Aorta (tissue), 5 donors: ENCODE measurements around the gene SF3B6. TPM values are rescaled to one million over a fixed set of nuclear protein-coding genes. Genes with fewer than 3 reads are reported as not detected.

Source experiments
- ATAC-seq: fragments of 200-7000 bp; cut with Tn5 transposase; one replicate; pipeline ENCODE4 v1.9.1; 2022; ENCODE audit warnings: moderate library complexity; ENCODE audit not compliant: low FRiP score
- DNase-seq, 2 donors: peaks; one replicate each; pipeline ENCODE4 v3.0.0-alpha.2; 2020
- H3K27ac ChIP-seq, 2 donors: one replicate each; pipeline ENCODE4 v1.5.1; 2013; ENCODE audit warnings: low read length in 2 of 2, mild to moderate bottlenecking in 2 of 2, moderate library complexity in 2 of 2, control low read depth in 1 of 2, inconsistent platforms in 1 of 2, low read depth in 1 of 2
- H3K27me3 ChIP-seq, 2 donors: one replicate each; pipeline ENCODE4 v1.6.1; 2013; ENCODE audit warnings: control low read depth in 1 of 2, low read length in 1 of 2, mild to moderate bottlenecking in 1 of 2, moderate library complexity in 1 of 2; ENCODE audit not compliant: insufficient read depth in 2 of 2, control insufficient read depth in 1 of 2
- H3K36me3 ChIP-seq, 2 donors: one replicate each; pipeline ENCODE4 v1.6.1; 2013; ENCODE audit warnings: control low read depth in 1 of 2, low read length in 1 of 2, mild to moderate bottlenecking in 1 of 2; ENCODE audit not compliant: insufficient read depth in 2 of 2, control insufficient read depth in 1 of 2
- H3K4me1 ChIP-seq, 2 donors: one replicate each; pipeline ENCODE4 v1.6.1; 2013; ENCODE audit warnings: low read length in 2 of 2, control low read depth in 1 of 2, mild to moderate bottlenecking in 1 of 2, moderate library complexity in 1 of 2; ENCODE audit not compliant: insufficient read depth in 2 of 2, control insufficient read depth in 1 of 2
- H3K4me3 ChIP-seq, 2 donors: one replicate each; pipeline ENCODE4 v1.5.1; 2013; ENCODE audit warnings: low read length in 2 of 2, control low read depth in 1 of 2, mild to moderate bottlenecking in 1 of 2
- H3K9me3 ChIP-seq: one replicate; pipeline ENCODE4 v1.6.1; 2013; ENCODE audit warnings: mild to moderate bottlenecking, low read length; ENCODE audit not compliant: control insufficient read depth
- WGBS, 2 donors: extraction: QIAGEN DNeasy Blood & Tissue Kit; methylation state at CpG; one replicate each; pipeline ENCODE4 v1.1.7; 2013; 5-methylcytosine and 5-hydroxymethylcytosine counted together
- intact Hi-C, 2 donors: fragments of 100-400 bp; cut with DNase I; formaldehyde crosslinking; loops; one replicate each; pipeline versions ENCODE4 v1.14.2 to v1.15.0; 2022
- polyA plus RNA-seq, 2 donors: library from polyadenylated mRNA; stranded (reverse); fragments of 200-250 nt; gene quantifications; one replicate each; pipeline ENCODE4 v1.2.3, GENCODE V29; 2013
- total RNA-seq, 2 donors: library from RNA; stranded (reverse); fragmentation: NEBNext Ultra II Directional; extraction: Animal tissue kit (Norgen Biotek cat#: 25700); gene quantifications; one replicate each; pipeline ENCODE4 v1.2.1, GENCODE V29; 2021
- donor health status: healthy with polysubstance abuse.
- donor health status: Bipolar disorder and iron deficiency.
- donor health status: DM: no; HTN: no; CAD: no.
- donor health status: DM: no; HTN: no; CAD: no.
- donor health status: DM: yes; HTN: yes; CAD: no.

Gene SF3B6
- total and polyA plus RNA-seq, 4 donors, result 54.4 to 158 (median 87.7) TPM

GRCh38 chr2:24084386-24085199 is 8.5 kb upstream of the SF3B6 start, which contains the start of gene TP53I3:
TSS of gene TP53I3 (minus strand) at chr2:24084834. CDS start at chr2:24084326, 508 bp downstream.
- peak; percentile 98 for ATAC-seq
- Histone ChIP-seq H3K9me3 (no peaks in the 10 kb centered on the region), H3K4me3 (peak within 1 kb of the TSS; percentile 29 to 42), H3K36me3 (no peaks in the 10 kb centered on the region), H3K27me3 (no peaks in the 10 kb centered on the region), H3K27ac (peak within 1 kb of the TSS; percentile 46 to 47), H3K4me1 (no peaks in the 10 kb centered on the region)
- DNase-seq, result peak; percentile 92 to 96
- WGBS, 2 donors, result 0 to 1% methylated on average over 39 to 44 of the region's 44 CpGs
- intact Hi-C loops, result loop anchor here (2.0 to 10.0 kb wide), 3 partner anchors 38 to 260 kb away; partner anchors contain the start of genes ATAD2B (in 1 of the 2) and WDCP (in 1 of the 2)

GRCh38 chr2:24083567-24084385 is 7.7 kb upstream of the SF3B6 start:
- Histone ChIP-seq H3K4me1 (no peaks in the 10 kb centered on the region), H3K27me3 (no peaks in the 10 kb centered on the region), H3K36me3 (no peaks in the 10 kb centered on the region), H3K27ac (peak overlapping the region; percentile 10 to 46), H3K4me3 (peak overlapping the region; percentile 0 to 42), H3K9me3 (no peaks in the 10 kb centered on the region)
- intact Hi-C loops, result loop anchor here (2.0 to 10.0 kb wide), 3 partner anchors 37 to 259 kb away; partner anchors contain the start of genes ATAD2B (in 1 of the 2) and WDCP (in 1 of the 2)
- WGBS, 2 donors, result 6 to 8% methylated on average over 30 of the region's 30 CpGs
- ATAC-seq (peak; percentile 70), DNase-seq (no peak)

GRCh38 chr2:24082787-24083566 is 6.9 kb upstream of the SF3B6 start:
- no peaks in the 10 kb centered on the region for H3K27me3 ChIP-seq
- ATAC-seq (no peak), DNase-seq (peak in 1 of 2 donors; percentile 44)
- no peaks in the 10 kb centered on the region for H3K4me1 ChIP-seq
- no peaks in the 10 kb centered on the region for H3K9me3 ChIP-seq
- H3K4me3 ChIP-seq, result no peak overlapping the region
- H3K36me3 ChIP-seq, result no peaks in the 10 kb centered on the region
- intact Hi-C loops, result loop anchor here (5.0 to 10.0 kb wide), 2 partner anchors 156 to 258 kb away; partner anchors contain the start of gene ATAD2B (in 1 of the 2)
- 84 to 86% methylated on average over 8 of the region's 8 CpGs for WGBS, 2 donors
- H3K27ac ChIP-seq, result peak overlapping the region; percentile 4 to 46

GRCh38 chr2:24080701-24081100 is 4.6 kb upstream of the SF3B6 start:
- H3K9me3 ChIP-seq, result no peaks in the 10 kb centered on the region
- intact Hi-C loops, result loop anchor here (5.0 to 10.0 kb wide), 2 partner anchors 153 to 256 kb away; partner anchors contain the start of gene ATAD2B (in 1 of the 2)
- ATAC-seq (no peak), DNase-seq (no peak)
- H3K4me1 ChIP-seq, result no peaks in the 10 kb centered on the region
- H3K4me3 ChIP-seq, result no peak overlapping the region
- H3K36me3 ChIP-seq, result no peaks in the 10 kb centered on the region
- H3K27me3 ChIP-seq, result no peaks in the 10 kb centered on the region
- H3K27ac ChIP-seq, result no peak overlapping the region
- WGBS, 2 donors, result 66 to 67% methylated on average over 2 of the region's 2 CpGs

- 40 to 51% methylated on average over 2 of the region's 2 CpGs for WGBS, 2 donors
- no peak for DNase-seq
- H3K4me3 ChIP-seq, result no peak overlapping the region
- H3K27me3 ChIP-seq, result no peaks in the 10 kb centered on the region
- ATAC-seq, result no peak
- H3K4me1 ChIP-seq, result no peaks in the 10 kb centered on the region
- no peaks in the 10 kb centered on the region for H3K9me3 ChIP-seq
- H3K36me3 ChIP-seq, result no peaks in the 10 kb centered on the region
- intact Hi-C loops, result loop anchor here (2.0 to 5.0 kb wide), 2 partner anchors 27 to 151 kb away; partner anchors contain the start of gene ATAD2B (in 1 of the 2)
- H3K27ac ChIP-seq, result peak overlapping the region in 1 of 2 donors; percentile 90
Observed at GRCh38 chr2:24077879-24078278, 1.8 kb upstream of the SF3B6 start.

GRCh38 chr2:24077535-24077877 is 1.4 kb upstream of the SF3B6 start:
- Histone ChIP-seq H3K9me3 (no peaks in the 10 kb centered on the region), H3K36me3 (peaks cover 0 to 2% of the 10 kb centered on the region in 2 donors), H3K27me3 (no peaks in the 10 kb centered on the region), H3K4me3 (peak overlapping the region in 1 of 2 donors; percentile 65), H3K4me1 (no peaks in the 10 kb centered on the region), H3K27ac (peak overlapping the region; percentile 20 to 90)
- intact Hi-C loops, result loop anchor here (2.0 to 5.0 kb wide), 2 partner anchors 27 to 150 kb away; partner anchors contain the start of gene ATAD2B (in 1 of the 2)
- ATAC-seq (no peak), DNase-seq (no peak)
- WGBS, 2 donors, result 1 to 2% methylated on average over 9 of the region's 9 CpGs

GRCh38 chr2:24076849-24077534 is 866 bp upstream of the SF3B6 start:
- WGBS, 2 donors, result 1% methylated on average over 38 to 41 of the region's 41 CpGs
- Histone ChIP-seq H3K4me1 (no peaks in the 10 kb centered on the region), H3K4me3 (peak overlapping the region; percentile 65 to 67), H3K36me3 (peaks cover 0 to 2% of the 10 kb centered on the region in 2 donors), H3K9me3 (no peaks in the 10 kb centered on the region), H3K27me3 (no peaks in the 10 kb centered on the region), H3K27ac (peak overlapping the region; percentile 20 to 90)
- ATAC-seq, result peak; percentile 47
- no peak for DNase-seq
- intact Hi-C loops, result loop anchor here (2.0 to 5.0 kb wide), 2 partner anchors 26 to 150 kb away; partner anchors contain the start of gene ATAD2B (in 1 of the 2)
